ENCODE measurements around the gene CNTN2.

DNA sequence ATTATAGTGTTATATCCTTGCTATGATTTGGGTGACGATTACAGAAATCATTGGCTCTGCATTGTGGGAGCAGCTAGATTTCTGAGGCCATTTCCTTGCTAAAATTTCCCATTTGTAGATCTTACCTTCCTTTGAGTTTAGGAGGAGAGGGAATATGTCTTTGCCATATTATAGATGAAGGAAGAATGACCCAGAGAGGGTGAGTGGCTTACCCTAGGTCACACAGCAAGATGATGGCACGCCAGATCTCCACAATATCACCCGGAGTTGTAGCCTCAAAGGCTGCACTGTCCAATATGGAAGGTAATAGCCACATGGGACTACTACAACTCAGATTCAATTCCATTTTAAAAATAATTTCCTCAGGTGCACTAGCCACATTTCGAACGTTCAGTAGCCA, 10.3 kb downstream of the CNTN2 start:
- TF ChIP-seq, protein P1, sequence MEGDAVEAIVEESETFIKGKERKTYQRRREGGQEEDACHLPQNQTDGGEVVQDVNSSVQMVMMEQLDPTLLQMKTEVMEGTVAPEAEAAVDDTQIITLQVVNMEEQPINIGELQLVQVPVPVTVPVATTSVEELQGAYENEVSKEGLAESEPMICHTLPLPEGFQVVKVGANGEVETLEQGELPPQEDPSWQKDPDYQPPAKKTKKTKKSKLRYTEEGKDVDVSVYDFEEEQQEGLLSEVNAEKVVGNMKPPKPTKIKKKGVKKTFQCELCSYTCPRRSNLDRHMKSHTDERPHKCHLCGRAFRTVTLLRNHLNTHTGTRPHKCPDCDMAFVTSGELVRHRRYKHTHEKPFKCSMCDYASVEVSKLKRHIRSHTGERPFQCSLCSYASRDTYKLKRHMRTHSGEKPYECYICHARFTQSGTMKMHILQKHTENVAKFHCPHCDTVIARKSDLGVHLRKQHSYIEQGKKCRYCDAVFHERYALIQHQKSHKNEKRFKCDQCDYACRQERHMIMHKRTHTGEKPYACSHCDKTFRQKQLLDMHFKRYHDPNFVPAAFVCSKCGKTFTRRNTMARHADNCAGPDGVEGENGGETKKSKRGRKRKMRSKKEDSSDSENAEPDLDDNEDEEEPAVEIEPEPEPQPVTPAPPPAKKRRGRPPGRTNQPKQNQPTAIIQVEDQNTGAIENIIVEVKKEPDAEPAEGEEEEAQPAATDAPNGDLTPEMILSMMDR (conservative IDR thresholded peaks at IDR 0.05), result no peak
- TF ChIP-seq ZFX (IDR thresholded peaks at IDR 0.05), result no peak
